ENCODE data around the gene ECD. TPM values are rescaled to one million over a fixed set of nuclear protein-coding genes. Genes with fewer than 3 reads are reported as not detected.
"Not testable (repeated sequence)": the region's sequence is repeated elsewhere in the genome, so short reads cannot be mapped to it uniquely, and the experiment has no call there.

ECD gene
- total RNA-seq, 2 donors from 2014 or later, result 17.3 to 18.2 TPM

GRCh38 chr10:73166972-73167371 lies 836 bp downstream of the ECD start:
- no peak for ATAC-seq
- no peak for DNase-seq
- intact Hi-C loops (cut with DNase I), result loop anchor here in 1 of 2 donors (10.0 kb wide), 2 partner anchors 72 to 802 kb away; partner anchors contain the start of gene P4HA1

- DNase-seq, result no peak
- ATAC-seq, result no peak
- intact Hi-C loops (cut with DNase I), result loop anchor here in 1 of 2 donors (10.0 kb wide), 2 partner anchors 68 to 798 kb away; partner anchors contain the start of gene P4HA1
Observed at GRCh38 chr10:73163096-73163495, 4.7 kb downstream of the ECD start.

GRCh38 chr10:73161662-73162061 lies 6.1 kb downstream of the ECD start:
- ATAC-seq (no peak), DNase-seq (no peak)
- intact Hi-C loops (cut with DNase I), result loop anchor here in 1 of 2 donors (10.0 kb wide), 2 partner anchors 67 to 797 kb away; partner anchors contain the start of gene P4HA1

- ATAC-seq, result no peak
- intact Hi-C loops (cut with DNase I), result loop anchor here in 1 of 2 donors (10.0 kb wide), 2 partner anchors 66 to 796 kb away; partner anchors contain the start of gene P4HA1
- no peak for DNase-seq
Observed at GRCh38 chr10:73161079-73161478, 6.7 kb downstream of the ECD start.

- ATAC-seq, result peak; percentile 22 to 44
- peak; percentile 60 for DNase-seq
- intact Hi-C loops (cut with DNase I), result no loop called here
Observed at GRCh38 chr10:73159038-73159648, 8.7 kb downstream of the ECD start.

GRCh38 chr10:73156054-73156453 lies 11.8 kb downstream of the ECD start:
- ATAC-seq (no peak), DNase-seq (no peak)
- intact Hi-C loops (cut with DNase I), result no loop called here

GRCh38 chr10:73152009-73152408 lies 15.8 kb downstream of the ECD start:
- DNase-seq (no peak), ATAC-seq (no peak)
- intact Hi-C loops (cut with DNase I), result no loop called here

GRCh38 chr10:73150633-73151413 lies 17.0 kb downstream of the ECD start:
- intact Hi-C loops (cut with DNase I); DNase-seq; ATAC-seq: not testable (repeated sequence)

GRCh38 chr10:73141603-73142002 lies 26.2 kb downstream of the ECD start:
- ATAC-seq, result no peak
- intact Hi-C loops (cut with DNase I), result loop anchor here in 1 of 2 donors (10.0 kb wide), 1 partner anchor 97 kb away; no protein-coding TSS in a partner anchor
- no peak for DNase-seq

GRCh38 chr10:73139251-73139650 lies 28.6 kb downstream of the ECD start:
- DNase-seq (no peak), ATAC-seq (peak in 1 of 2 donors; percentile 59)
- intact Hi-C loops (cut with DNase I), result no loop called here

GRCh38 chr10:73136627-73137026 lies 31.2 kb downstream of the ECD start:
- no peak for ATAC-seq
- intact Hi-C loops (cut with DNase I), result no loop called here

GRCh38 chr10:73134727-73135126 lies 33.1 kb downstream of the ECD start:
- intact Hi-C loops (cut with DNase I), result no loop called here
- ATAC-seq, result no peak
- no peak for DNase-seq

More at GRCh38 chr10:73136627-73137026, 31.2 kb downstream of the ECD start:
- DNase-seq, result no peak

GRCh38 chr10:73131913-73132686 lies 35.7 kb downstream of the ECD start:
- ATAC-seq (no peak), DNase-seq (no peak)
- intact Hi-C loops (cut with DNase I), result no loop called here

GRCh38 chr10:73131301-73131700 lies 36.5 kb downstream of the ECD start:
- ATAC-seq, result no peak
- intact Hi-C loops (cut with DNase I), result no loop called here
- no peak for DNase-seq

GRCh38 chr10:73126343-73126742 lies 41.5 kb downstream of the ECD start:
- intact Hi-C loops (cut with DNase I), result no loop called here
- no peak for DNase-seq
- no peak for ATAC-seq

GRCh38 chr10:73119952-73120351 lies 47.9 kb downstream of the ECD start:
- DNase-seq (no peak), ATAC-seq (no peak)
- intact Hi-C loops (cut with DNase I), result no loop called here

- DNase-seq (no peak), ATAC-seq (no peak)
- intact Hi-C loops (cut with DNase I), result no loop called here
Observed at GRCh38 chr10:73119457-73119856, 48.4 kb downstream of the ECD start.

- intact Hi-C loops (cut with DNase I), result no loop called here
- ATAC-seq (peak; percentile 57 to 66), DNase-seq (no peak)
Observed at GRCh38 chr10:73117976-73118743, 49.6 kb downstream of the ECD start.

GRCh38 chr10:73116017-73116416 lies 51.8 kb downstream of the ECD start:
- no peak for ATAC-seq
- intact Hi-C loops (cut with DNase I), result no loop called here
- DNase-seq, result no peak

Measured in left cardiac atrium (tissue), 4 donors.